ENCODE measurements around the gene EPS8L3.
"Not testable (repeated sequence)": the region's sequence is repeated elsewhere in the genome, so short reads cannot be mapped to it uniquely, and the experiment has no call there.

EPS8L3 gene

GRCh38 chr1:109763646-109764415 is at the start of gene EPS8L3:
Gene EPS8L3, minus strand, starts transcription at chr1:109763923. Its CDS starts 2,174 bp downstream, at chr1:109761749.
- FAIRE-seq: no peak
- no peak for DNase-seq (ENCODE audit: insufficient read length, low spot score)

- no peak for DNase-seq (ENCODE audit: insufficient read length, low spot score)
- FAIRE-seq: no peak
These were observed 49.1 kb upstream of the EPS8L3 start for GRCh38 chr1:109812691-109813393.

- FAIRE-seq: no peak
- DNase-seq (ENCODE audit: insufficient read length, low spot score): no peak
These were observed 45.0 kb upstream of the EPS8L3 start for GRCh38 chr1:109808703-109809102.

- no peak for DNase-seq (ENCODE audit: insufficient read length, low spot score)
- FAIRE-seq: no peak
These were observed 44.3 kb upstream of the EPS8L3 start for GRCh38 chr1:109807822-109808680.

- no peak for FAIRE-seq
- DNase-seq (ENCODE audit: insufficient read length, low spot score): no peak
These were observed 43.7 kb upstream of the EPS8L3 start for GRCh38 chr1:109807402-109807801.

- no peak for FAIRE-seq
These were observed 43.1 kb upstream of the EPS8L3 start for GRCh38 chr1:109806733-109807400.

GRCh38 chr1:109805486-109806165 is 41.9 kb upstream of the EPS8L3 start:
- DNase-seq (ENCODE audit: insufficient read length, low spot score) (no peak), FAIRE-seq (no peak)

More at GRCh38 chr1:109806733-109807400, 43.1 kb upstream of the EPS8L3 start:
- DNase-seq (ENCODE audit: insufficient read length, low spot score): no peak

GRCh38 chr1:109804660-109805059 is 40.9 kb upstream of the EPS8L3 start:
- no peak for FAIRE-seq
- DNase-seq (ENCODE audit: insufficient read length, low spot score): no peak

GRCh38 chr1:109803901-109804331 is 40.2 kb upstream of the EPS8L3 start:
- FAIRE-seq (no peak), DNase-seq (ENCODE audit: insufficient read length, low spot score) (no peak)

GRCh38 chr1:109802901-109803561 is 39.3 kb upstream of the EPS8L3 start:
- FAIRE-seq: no peak
- no peak for DNase-seq (ENCODE audit: insufficient read length, low spot score)

GRCh38 chr1:109802136-109802900 is 38.6 kb upstream of the EPS8L3 start:
- FAIRE-seq: no peak
- no peak for DNase-seq (ENCODE audit: insufficient read length, low spot score)

GRCh38 chr1:109801791-109802135 is 38.0 kb upstream of the EPS8L3 start:
- no peak for FAIRE-seq
- no peak for DNase-seq (ENCODE audit: insufficient read length, low spot score)

GRCh38 chr1:109800291-109800690 is 36.6 kb upstream of the EPS8L3 start:
- no peak for FAIRE-seq
- no peak for DNase-seq (ENCODE audit: insufficient read length, low spot score)

GRCh38 chr1:109799445-109799844 is 35.7 kb upstream of the EPS8L3 start:
- DNase-seq (ENCODE audit: insufficient read length, low spot score) (no peak), FAIRE-seq (no peak)

GRCh38 chr1:109797303-109797595 is 33.5 kb upstream of the EPS8L3 start:
- FAIRE-seq; DNase-seq (ENCODE audit: insufficient read length, low spot score): not testable (repeated sequence)

- no peak for DNase-seq (ENCODE audit: insufficient read length, low spot score)
- FAIRE-seq: no peak
These were observed 33.0 kb upstream of the EPS8L3 start for GRCh38 chr1:109796484-109797302.

GRCh38 chr1:109794319-109795132 is 30.8 kb upstream of the EPS8L3 start:
- FAIRE-seq: no peak

More at GRCh38 chr1:109794319-109795132, 30.8 kb upstream of the EPS8L3 start:
- DNase-seq (ENCODE audit: insufficient read length, low spot score): no peak

Data from HTR-8/SVneo (cell line).